ENCODE measurements around the gene HNMT.
"Not testable (repeated sequence)": the region's sequence is repeated elsewhere in the genome, so short reads cannot be mapped to it uniquely, and the experiment has no call there.

Gene HNMT

DNA sequence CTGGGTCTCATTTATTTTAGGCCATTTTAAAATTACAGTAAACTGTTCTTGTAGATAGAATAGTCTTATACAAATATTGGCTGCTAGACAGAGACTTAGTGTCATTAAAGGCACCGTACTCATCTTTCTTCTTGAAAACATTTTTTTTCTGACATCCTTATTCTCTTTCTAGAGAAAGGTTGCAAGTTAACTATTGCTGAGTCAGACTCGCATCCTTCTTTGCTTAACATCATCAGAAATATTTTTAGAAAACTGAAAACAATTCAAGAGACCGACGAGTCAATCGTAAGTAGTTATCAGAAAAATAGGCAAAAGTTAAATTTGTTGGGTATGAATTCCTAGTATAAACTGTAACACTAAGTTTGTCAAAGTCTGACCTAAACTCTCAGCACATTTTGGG, 72.2 kb downstream of the HNMT start:
- in situ Hi-C loops (cut with MboI; ENCODE audit: low sequenced_read_pairs) = no loop called here

DNA sequence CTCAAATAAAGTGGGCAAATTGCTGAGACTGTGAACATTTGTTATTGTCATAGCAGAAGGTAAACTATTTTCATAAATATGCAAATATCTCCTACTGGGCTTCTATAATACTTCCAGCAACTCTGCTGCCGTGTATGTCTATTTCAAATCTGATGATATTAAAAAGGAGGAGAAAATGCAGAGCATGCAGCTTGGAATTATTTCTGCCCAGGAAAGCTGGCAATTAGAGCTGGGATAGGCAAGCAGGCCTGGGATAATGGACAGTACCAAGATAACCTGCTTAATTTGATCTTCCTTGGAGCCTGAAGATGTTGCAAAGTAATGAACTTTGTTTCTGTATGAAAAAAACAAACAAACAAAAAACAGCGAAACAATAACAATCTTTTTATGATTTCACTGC, 72.8 kb downstream of the HNMT start:
- in situ Hi-C loops (cut with MboI; ENCODE audit: low sequenced_read_pairs) = no loop called here

DNA sequence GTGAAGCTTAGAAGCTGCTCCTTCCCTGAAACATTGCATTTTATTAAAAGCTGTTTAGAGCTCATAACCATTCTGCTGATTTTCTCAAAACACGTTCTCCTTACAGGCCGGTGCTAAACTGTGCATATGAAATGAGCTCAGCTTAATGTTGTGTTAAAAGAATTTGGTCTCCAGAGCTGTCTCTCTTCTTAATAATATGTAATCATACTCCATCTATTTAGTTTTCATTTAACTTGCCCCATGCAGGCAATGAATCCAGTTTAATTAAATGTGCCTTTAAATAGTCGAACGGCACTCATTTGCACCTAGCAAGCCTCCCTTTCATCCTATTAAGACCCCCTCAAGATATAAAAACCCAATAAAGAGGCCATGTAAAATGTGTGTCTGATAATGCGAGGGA, 76.3 kb downstream of the HNMT start:
- in situ Hi-C loops (cut with MboI; ENCODE audit: low sequenced_read_pairs) = no loop called here

GRCh38 chr2:138042311-138042710, 78.0 kb downstream of the HNMT start:
- in situ Hi-C loops (cut with MboI; ENCODE audit: low sequenced_read_pairs) = no loop called here

GRCh38 chr2:138043588-138043987, 79.3 kb downstream of the HNMT start:
- in situ Hi-C loops (cut with MboI; ENCODE audit: low sequenced_read_pairs) = not testable (repeated sequence)

DNA sequence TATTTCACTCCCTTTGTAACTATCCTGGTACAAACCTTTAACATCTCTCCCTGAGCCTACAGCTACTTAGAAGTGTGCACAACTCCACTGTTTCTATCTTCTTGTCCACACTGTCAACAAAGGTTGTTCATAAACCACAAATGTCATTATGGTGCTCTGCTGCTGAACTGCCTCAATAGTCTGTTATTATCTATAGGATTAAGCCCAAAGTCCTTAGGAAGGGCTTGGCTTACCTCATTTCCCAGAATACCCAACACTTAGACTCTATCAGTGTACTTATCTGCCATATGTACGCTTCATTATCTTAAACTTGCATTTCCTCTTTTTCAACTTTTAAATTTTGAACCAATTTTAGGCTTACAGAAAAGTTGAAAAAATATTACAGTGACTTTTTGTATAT, 94.2 kb downstream of the HNMT start:
- in situ Hi-C loops (cut with MboI; ENCODE audit: low sequenced_read_pairs) = no loop called here

- in situ Hi-C loops (cut with MboI; ENCODE audit: low sequenced_read_pairs) = no loop called here
Measured at GRCh38 chr2:138059487-138060300, 95.4 kb downstream of the HNMT start.

DNA sequence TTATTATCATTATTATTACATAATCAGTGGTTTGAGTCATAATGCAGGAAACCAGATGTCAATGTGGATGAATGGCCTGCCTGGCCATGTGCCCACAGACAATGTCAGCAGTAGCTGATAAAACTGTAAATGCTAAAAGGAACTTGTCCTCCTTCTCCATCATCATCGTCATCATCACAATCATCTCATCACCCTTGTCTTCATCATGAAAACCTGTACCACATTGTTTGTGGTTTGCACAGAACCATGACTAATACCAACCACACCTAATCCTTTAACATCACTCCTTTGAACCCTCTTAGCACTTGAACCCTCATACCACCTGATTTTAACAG, 96.0 kb downstream of the HNMT start:
- in situ Hi-C loops (cut with MboI; ENCODE audit: low sequenced_read_pairs) = no loop called here

- in situ Hi-C loops (cut with MboI; ENCODE audit: low sequenced_read_pairs) = no loop called here
Measured at GRCh38 chr2:138061961-138062360, 97.7 kb downstream of the HNMT start.

DNA sequence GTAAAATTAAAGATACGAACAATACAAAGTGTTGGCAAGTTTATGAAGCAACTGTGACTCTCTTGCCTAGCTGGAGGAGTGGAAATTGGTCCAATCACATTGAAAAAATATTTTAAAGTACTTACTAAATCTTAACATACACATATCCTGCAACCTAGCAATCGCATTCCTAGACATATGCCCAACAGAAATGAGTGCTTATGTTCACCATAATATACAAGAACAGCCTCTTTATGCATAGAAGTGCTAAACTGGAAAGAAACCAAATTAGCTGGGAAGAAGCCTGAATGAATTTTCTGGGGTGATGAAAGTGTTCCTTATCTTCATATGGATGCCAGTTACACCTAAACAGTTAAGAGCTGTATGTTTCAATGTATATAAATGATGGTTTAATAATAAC, 98.9 kb downstream of the HNMT start:
- in situ Hi-C loops (cut with MboI; ENCODE audit: low sequenced_read_pairs) = no loop called here

Measured in HL-60/S4 treated with retinoic acid at 250 ng/mL for 4 days and 3 days (cell line).